HG03520 (cell line): Measurements from ENCODE around the gene C20orf204.

Experiments
- ATAC-seq: cut with Tn5 transposase; IDR thresholded peaks from one replicate; pipeline ENCODE4 v1.9.1; 2021; ENCODE audit warnings: mild to moderate bottlenecking, moderate library complexity; ENCODE audit not compliant: unreplicated experiment

C20orf204 gene

DNA sequence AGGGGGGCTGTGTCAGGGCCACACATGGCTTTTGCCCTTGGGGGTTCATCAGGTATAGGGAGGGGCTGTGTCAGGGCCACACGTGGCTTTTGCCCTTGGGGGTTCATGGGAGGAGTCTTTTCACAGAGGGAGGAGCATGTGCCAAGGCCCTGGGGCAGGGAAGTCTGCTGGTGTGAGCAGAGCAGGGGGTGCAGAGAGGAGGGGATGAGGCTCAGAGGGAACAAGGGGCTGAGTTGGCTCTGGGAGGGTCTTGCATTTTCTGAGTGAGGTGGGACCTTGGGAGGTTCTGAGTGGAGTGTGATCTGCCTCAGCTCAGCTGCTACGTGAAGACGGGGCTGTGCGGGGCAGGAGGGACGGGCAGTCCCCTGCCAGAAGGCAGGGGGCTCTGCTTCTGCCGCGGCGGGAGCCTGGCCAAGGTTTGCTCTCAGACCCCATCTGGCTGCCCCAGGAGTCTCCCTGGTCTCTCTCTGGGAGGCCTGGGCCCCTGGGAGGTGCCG lies 19.5 kb downstream of the C20orf204 start:
- ATAC-seq = no peak

GRCh38 chr20:64055893-64056638 lies 20.1 kb downstream of the C20orf204 start:
- ATAC-seq = no peak

- no peak for ATAC-seq
Observed at GRCh38 chr20:64056639-64056888, 20.6 kb downstream of the C20orf204 start.

- no peak for ATAC-seq
Observed at GRCh38 chr20:64056889-64057627, 21.1 kb downstream of the C20orf204 start.

- ATAC-seq = no peak
Observed at GRCh38 chr20:64057628-64058498, 21.9 kb downstream of the C20orf204 start.

- no peak for ATAC-seq
Observed at GRCh38 chr20:64058536-64058935, 22.6 kb downstream of the C20orf204 start.

- no peak for ATAC-seq
Observed at GRCh38 chr20:64062276-64062595, 26.3 kb downstream of the C20orf204 start.

- peak; percentile 82 for ATAC-seq
Observed at GRCh38 chr20:64062596-64063388, 26.8 kb downstream of the C20orf204 start, which contains the start of gene TCEA2. TCEA2 (plus strand) TSS chr20:64063198; CDS start chr20:64063313, 115 bp downstream.

DNA sequence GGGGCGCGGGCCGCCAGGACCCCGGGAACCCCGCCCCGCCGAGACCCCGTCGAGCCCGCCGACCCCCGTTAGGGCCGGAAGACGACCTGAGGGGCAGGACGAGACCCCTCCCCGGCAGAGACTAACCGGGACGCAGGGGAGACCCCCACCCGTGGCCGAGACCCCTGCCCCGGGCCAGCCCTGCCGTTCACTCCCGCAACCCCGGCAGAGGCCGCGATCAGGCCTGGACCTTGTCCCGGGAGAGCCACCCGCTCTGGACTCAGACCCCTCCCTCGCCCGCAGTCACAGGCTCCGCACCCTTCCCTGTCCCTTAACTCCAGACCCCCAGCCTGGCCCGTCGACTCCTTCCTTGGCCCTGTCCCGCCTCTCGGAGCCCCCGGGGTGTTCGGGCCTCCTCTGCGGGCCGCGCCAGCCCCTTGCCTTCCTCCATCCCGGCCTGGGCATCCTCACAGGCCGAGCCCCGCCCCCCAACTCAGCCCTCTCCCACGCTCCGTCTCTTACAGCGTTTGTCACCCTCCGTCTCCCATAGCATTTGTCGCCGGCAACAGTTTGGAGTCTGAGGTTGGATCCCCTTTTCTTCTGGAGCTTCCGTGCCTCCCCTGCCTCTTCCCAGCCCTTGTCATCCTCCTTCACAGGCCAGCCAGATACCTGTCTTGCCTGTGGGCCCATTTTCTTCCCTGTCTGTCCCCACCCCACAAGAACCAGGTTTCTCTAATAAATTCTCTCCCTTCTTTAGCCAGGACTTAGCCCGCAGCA lies 27.6 kb downstream of the C20orf204 start:
- ATAC-seq = no peak

GRCh38 chr20:64064145-64064698 lies 28.2 kb downstream of the C20orf204 start:
- no peak for ATAC-seq

- no peak for ATAC-seq
Observed at GRCh38 chr20:64065062-64065973, 29.3 kb downstream of the C20orf204 start.

DNA sequence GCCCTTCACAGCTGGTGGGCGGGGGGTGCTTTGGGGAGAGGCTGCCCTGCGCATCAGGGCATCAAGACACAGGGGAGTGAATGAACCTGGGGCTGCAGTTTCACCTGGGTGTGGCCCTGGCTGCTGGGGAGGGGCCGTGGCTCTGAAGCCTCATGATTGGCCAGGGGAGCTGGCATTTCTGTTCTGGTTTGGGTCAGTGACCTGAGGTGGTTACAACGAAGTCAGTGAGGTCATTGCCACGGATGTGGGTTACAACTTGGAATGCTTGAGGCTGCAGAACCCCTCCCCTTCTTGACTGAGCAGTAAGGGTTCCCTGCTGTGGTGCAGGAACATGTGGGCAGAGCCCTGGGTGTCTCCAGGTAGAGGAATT lies 30.0 kb downstream of the C20orf204 start:
- no peak for ATAC-seq

- ATAC-seq = no peak
Observed at GRCh38 chr20:64067005-64067632, 31.1 kb downstream of the C20orf204 start.

- no peak for ATAC-seq
Observed at GRCh38 chr20:64067733-64068307, 31.8 kb downstream of the C20orf204 start.

DNA sequence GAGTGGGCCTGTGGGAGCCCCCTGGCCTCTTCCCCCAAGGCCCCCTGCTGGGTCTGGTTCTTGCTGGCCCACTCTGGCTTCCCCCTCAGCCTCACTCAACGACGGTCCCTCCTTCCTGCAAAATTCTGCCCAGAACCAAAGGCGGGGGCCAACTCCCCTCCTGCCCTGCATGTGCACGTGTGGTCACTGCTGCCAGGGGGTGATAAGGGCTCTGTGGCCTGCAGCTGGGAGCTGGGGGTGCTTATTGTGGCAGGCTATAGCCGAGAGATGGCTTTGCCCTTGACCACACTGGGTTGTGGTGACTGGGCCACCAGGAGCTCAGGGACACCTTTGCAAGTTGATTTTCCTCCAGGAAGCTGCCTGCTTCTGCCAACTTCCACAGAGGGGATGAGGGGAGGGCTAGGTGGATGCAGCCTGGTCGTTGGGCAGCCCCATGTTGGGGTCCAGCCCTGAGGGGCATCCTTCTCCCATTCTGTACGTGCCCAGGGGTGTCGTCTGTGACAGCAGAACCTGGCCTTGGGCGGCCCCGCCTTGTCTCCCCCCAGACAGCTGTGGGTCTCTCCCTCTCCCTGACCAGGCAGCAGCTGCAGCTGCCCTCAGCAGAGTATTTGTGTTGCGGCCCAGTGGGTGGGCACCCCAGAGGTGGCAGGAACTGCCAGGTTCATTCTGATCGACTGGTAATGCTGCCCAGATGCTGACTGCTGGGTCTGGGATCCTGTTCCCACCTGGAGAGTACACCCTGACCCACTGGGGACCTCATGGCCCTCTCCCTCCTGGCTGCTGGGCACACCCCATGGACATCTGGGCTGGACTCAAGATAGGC lies 32.6 kb downstream of the C20orf204 start:
- no peak for ATAC-seq

DNA sequence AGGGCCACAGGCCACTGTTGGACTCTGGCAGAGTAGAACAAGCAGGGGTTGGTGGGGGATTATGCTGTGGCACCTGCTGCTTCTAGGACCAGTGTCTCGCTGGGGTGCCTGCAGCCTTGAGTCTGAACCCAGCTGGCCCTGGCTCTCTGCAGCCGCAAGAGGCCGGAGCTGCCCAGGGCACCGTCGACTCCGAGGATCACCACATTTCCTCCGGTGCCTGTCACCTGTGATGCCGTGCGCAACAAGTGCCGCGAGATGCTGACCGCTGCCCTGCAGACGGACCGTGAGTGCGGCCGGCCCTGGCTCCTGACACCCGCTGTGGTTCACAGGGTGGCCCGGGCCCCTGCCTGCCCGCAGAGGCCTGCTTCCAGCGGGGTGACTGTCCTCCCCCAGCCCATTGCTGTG lies 33.2 kb downstream of the C20orf204 start:
- no peak for ATAC-seq

DNA sequence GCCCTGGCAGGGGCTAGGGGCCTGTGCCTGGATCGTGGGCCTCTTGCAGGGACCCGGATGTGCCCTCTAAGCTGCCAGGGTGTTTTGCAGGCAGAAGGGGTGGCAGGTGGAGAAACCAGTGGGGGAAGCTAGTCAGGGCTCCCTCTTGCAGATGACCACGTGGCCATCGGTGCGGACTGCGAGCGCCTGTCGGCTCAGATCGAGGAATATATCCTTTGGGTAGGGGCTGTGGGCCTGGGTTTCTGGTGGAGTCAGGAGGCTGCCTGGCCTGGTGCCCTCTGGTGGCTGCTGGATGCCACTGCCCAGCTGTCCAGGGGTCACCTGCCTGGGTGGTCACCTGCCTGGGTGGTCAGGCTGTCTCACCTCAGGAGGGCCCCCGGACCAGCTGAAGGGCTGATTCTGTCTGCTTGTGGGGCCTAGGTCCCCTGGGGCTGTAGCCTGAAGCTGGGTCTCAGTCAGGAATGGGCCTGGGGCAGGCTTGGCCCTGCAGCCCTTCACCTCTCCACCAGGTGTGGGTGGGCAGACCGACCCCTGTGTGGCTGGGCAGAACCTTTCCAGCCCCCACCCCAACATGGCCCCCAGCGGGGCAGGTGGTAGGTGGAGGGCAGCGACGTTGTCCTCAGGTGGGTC lies 33.7 kb downstream of the C20orf204 start:
- no peak for ATAC-seq
